GM21381 (cell line): Measurements from ENCODE around the gene ZNF544.
A peak's percentile ranks its signal among the peaks of the same experiment; 100 is the strongest.
"Not testable (repeated sequence)": the region's sequence is repeated elsewhere in the genome, so short reads cannot be mapped to it uniquely, and the experiment has no call there.

Experiments
- ATAC-seq: cut with Tn5 transposase; IDR thresholded peaks from one replicate; pipeline ENCODE4 v1.9.1; 2021; ENCODE audit warnings: mild to moderate bottlenecking, moderate library complexity; ENCODE audit not compliant: unreplicated experiment

ZNF544 gene

DNA sequence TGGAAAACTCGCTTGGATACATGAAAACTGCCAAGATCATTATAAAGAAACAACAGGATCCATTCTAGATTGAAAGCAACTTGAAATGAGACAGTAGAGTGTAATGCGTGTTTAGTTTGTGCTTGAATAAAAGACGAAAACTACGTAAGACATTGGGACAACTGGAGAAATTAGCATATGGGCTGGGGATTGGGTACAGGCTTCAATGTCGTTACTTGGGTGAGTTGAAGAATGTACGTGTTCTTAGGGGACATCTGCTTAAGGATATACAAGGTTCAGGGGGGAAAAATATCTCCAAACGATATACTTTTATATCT is 76.0 kb downstream of the ZNF544 start:
- ATAC-seq: peak; percentile 1

DNA sequence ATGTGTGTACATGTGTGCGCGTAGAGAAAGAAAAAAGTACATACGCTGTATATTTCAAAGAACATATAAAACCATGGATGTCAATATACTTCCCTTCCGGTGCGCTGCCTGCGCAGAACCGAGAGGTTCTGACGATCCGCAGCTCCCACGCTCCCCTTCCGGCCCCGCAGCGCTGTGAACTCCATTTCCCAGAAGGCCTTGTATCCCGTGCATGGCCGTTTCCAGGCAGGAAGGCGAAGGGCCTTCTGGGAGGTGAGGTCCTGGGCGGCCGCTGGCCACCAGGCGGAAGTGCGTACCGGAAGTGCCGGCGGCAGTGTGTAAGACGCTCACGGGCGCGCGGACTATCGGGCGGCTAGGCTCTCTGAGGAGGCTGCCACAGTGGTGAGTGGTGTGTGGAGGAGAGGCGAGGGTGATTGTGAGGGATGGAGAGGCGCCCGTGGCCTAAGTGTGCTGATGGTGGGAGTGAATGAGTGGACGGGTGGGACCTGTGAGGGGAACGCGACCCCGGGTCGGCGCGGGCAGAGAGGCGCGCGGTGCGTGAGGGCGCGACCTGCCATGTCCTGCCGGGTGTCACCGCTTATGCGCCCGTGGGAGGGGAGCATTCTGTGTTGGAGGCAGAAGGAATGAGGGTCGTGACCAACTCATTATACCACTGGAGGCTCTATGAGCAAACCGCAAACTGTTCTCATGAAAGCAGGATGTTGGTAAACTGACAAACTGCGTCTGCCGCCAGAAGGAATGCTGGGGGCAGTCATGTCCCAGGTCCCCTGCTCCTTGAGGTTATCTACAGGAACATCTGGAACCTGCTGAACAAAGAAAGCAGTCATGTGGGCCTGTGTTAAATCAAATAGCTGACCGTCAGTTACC is 76.6 kb downstream of the ZNF544 start, which contains the start of gene ERVK3-1:
Gene ERVK3-1 (plus strand): TSS at position 313 of the 867 bp plus-strand sequence. CDS start 6,792 bp downstream, outside the sequence.
- peak; percentile 95 for ATAC-seq

DNA sequence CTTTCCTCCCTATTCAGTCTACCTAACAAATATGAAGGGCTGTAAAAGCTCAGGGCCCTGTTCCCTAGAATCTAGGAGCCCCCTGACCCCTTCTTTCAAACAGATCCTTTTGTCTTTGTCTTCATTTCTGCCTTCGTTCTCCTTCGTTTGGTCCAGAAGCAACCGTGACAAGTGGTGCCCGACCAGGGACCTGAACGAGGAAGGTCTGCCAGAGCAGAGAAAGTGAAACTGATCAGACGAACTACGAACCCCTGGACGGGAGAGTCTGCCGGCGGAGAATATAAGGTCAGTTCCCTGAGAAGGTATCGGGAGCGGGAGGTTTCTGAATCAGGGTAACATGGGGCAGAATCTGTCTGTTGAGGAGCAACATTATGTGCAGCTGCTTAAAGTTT is 77.2 kb downstream of the ZNF544 start:
- ATAC-seq: no peak

DNA sequence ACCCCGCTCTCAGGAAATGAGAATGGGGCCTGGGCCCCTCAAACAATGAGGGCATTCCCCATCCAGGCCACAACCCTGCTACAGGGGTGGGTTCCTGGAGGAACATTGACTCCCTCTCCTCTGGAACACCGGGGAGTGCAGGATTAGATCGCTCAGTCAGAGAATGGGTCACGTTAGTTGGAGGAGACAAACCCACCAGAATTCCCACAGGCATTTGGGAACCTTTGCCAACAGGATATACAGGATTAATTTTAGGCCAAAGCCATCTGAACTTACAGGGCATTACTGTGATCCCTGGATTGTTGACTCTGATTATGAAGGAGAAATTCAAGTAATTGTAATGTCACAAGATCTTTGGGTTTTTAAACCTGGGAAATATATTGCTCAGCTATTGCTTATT is 79.0 kb downstream of the ZNF544 start:
- ATAC-seq: no peak

DNA sequence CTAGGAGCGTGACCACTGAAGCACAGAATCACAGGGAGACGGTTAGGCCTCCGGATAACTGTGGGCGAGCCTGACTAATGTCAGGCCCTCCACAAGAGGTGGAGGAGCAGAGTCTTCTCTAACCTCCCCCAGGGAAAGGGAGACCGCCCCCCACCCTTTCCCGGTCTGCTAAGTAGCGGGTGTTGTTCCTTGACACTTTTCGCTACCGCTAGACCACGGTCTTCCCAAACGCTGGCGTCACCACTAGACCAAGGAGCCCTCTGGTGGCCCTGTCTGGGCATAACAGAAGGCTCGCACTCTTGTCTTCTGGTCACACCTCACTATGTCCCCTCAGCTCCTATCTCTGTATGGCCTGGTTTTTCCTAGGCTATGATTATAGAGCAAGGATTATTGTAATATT is 82.0 kb downstream of the ZNF544 start:
- ATAC-seq: not testable (repeated sequence)

DNA sequence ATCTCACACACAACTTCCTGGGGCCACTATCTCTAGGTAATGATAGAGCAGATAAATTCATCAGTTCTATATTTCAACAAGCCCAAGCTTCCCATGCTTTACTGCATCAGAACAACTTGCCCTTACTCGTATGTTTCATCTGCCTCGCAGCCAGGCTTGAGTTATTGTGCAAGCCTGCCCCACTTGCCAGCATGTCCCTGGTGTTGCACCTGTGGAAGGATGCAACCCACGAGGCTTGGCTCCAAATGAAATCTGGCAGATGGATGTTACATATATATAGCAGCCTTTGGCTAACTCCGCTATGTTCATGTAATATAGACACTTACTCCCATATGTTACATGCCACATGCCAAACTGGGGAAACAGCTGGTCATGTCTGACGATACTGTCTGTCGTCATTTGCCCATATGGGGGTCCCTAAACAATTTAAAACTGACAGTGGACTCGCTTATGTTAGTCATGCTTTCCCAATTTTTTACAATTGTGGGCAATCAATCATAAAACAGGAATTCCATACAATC is 82.7 kb downstream of the ZNF544 start:
- ATAC-seq: no peak
